HG03378 (cell line): Measurements from ENCODE around the gene PDX1.

Experiments used
- ATAC-seq: cut with Tn5 transposase; IDR thresholded peaks from one replicate; pipeline ENCODE4 v1.9.1; 2021; ENCODE audit warnings: mild to moderate bottlenecking, moderate library complexity; ENCODE audit not compliant: unreplicated experiment

The PDX1 gene

GRCh38 chr13:27919934-27920676, at the start of gene PDX1:
TSS of gene PDX1 (plus strand) at chr13:27920000. CDS start at chr13:27920139, 139 bp downstream.
- ATAC-seq = no peak

- no peak for ATAC-seq
Observed at GRCh38 chr13:27878274-27878673, 41.5 kb upstream of the PDX1 start.

- no peak for ATAC-seq
Observed at GRCh38 chr13:27889471-27889870, 30.3 kb upstream of the PDX1 start.

GRCh38 chr13:27896726-27897125, 23.1 kb upstream of the PDX1 start:
- ATAC-seq = no peak

- no peak for ATAC-seq
Observed at GRCh38 chr13:27904719-27905118, 15.1 kb upstream of the PDX1 start.

GRCh38 chr13:27905650-27906049, 14.2 kb upstream of the PDX1 start:
- ATAC-seq = no peak

GRCh38 chr13:27907121-27907787, 12.5 kb upstream of the PDX1 start:
- ATAC-seq = no peak

GRCh38 chr13:27909378-27909777, 10.4 kb upstream of the PDX1 start:
- no peak for ATAC-seq

GRCh38 chr13:27911521-27911920, 8.3 kb upstream of the PDX1 start:
- no peak for ATAC-seq

GRCh38 chr13:27913160-27913559, 6.6 kb upstream of the PDX1 start:
- no peak for ATAC-seq

- no peak for ATAC-seq
Observed at GRCh38 chr13:27915301-27916207, 4.2 kb upstream of the PDX1 start.

GRCh38 chr13:27917121-27917947, 2.5 kb upstream of the PDX1 start:
- ATAC-seq = no peak

GRCh38 chr13:27918041-27918917, 1.5 kb upstream of the PDX1 start:
- ATAC-seq = no peak

- ATAC-seq = no peak
Observed at GRCh38 chr13:27918918-27919658, 712 bp upstream of the PDX1 start.

GRCh38 chr13:27919659-27919933, 204 bp upstream of the PDX1 start:
- no peak for ATAC-seq

- no peak for ATAC-seq
Observed at GRCh38 chr13:27920677-27921420, 1.0 kb downstream of the PDX1 start.

GRCh38 chr13:27921421-27921960, 1.7 kb downstream of the PDX1 start:
- no peak for ATAC-seq
